T-helper 1 cell treated with Interleukin-12 subunit alpha and Interleukin-12 subunit beta and Interleukin-4 antibody, amounts not matched to agents 30 ng/mL and 1 ng/mL, for 36 hours (primary cell): ENCODE data around the gene ADGRD1. TPM values are rescaled to one million over a fixed set of nuclear protein-coding genes. Genes with fewer than 3 reads are reported as not detected.

ENCODE experiments used
- intact Hi-C: fragments of 100-400 bp; cut with micrococcal nuclease; formaldehyde crosslinking; loops from one replicate; pipeline ENCODE4 v1.15.1; 2024
- total RNA-seq: library from RNA; stranded (reverse); gene quantifications from 2 replicates; pipeline ENCODE4 v1.2.3, GENCODE V29; 2022

ADGRD1 gene
- total RNA-seq, 1 donor from 2014 or later = 0.54 TPM

DNA sequence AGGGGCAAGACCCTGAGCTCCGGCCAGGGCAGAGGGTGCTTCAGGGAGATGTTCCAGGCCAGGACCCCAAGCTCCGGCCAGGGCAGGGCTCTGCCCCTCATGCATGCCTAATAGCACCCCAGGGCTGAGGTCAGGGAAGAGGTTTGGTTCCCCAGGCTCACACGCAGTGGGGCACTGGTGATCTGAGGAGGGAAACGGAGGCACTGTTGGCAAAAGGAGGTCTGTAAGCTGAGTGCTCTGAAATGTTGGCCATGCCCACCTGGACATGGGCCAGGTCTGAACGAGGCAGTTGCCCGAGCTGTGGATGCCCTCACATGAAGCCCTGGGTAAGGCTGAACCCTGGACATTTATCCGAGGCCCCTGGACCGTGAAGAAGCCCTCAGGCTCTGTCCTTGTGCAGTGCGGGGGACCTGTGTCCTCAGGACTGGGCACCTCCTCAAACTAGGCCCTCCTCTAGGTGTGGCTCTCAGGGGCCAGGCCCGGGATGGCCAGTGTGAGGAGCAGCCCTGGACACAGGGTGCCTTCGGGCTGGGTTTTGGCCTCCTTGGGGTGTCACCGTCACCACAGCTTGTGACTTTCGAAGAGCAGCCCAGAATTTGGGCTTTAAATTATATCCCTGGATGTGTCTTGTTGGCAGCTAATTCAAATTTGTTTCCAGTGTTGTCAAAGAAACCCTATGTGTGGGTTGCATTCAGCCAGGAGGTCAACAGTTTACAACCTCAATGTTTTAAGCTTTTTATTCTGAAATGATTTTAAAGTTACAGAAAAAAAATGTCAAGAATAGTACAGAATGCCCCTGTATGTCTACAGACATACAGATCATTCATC is 66.8 kb downstream of the ADGRD1 start:
- intact Hi-C loops = no loop called here

- intact Hi-C loops = no loop called here
Observed at GRCh38 chr12:131021154-131021541, 67.4 kb downstream of the ADGRD1 start.

GRCh38 chr12:131024026-131024425 is 70.3 kb downstream of the ADGRD1 start:
- intact Hi-C loops = no loop called here

DNA sequence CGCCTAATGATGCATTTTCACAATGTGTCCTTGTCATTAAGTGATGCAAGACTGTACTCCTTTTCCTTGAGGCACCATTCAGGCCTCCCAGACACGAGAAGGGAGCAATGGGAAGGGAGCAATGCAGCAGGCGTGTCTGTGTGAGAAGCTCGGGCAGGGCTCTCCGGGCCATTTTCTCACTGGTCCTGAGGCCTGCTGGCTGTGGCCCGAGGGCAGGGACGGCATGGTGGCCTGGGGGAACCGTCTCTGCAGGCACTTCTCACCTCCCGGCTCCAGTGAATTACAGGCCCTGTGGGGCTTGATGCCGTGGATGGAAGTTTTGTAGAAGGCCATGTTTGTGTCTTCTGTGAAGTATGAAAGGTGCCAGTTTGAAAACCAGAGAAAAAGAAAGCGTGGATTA is 71.0 kb downstream of the ADGRD1 start:
- intact Hi-C loops = no loop called here

GRCh38 chr12:131025234-131025633 is 71.5 kb downstream of the ADGRD1 start:
- intact Hi-C loops = no loop called here

DNA sequence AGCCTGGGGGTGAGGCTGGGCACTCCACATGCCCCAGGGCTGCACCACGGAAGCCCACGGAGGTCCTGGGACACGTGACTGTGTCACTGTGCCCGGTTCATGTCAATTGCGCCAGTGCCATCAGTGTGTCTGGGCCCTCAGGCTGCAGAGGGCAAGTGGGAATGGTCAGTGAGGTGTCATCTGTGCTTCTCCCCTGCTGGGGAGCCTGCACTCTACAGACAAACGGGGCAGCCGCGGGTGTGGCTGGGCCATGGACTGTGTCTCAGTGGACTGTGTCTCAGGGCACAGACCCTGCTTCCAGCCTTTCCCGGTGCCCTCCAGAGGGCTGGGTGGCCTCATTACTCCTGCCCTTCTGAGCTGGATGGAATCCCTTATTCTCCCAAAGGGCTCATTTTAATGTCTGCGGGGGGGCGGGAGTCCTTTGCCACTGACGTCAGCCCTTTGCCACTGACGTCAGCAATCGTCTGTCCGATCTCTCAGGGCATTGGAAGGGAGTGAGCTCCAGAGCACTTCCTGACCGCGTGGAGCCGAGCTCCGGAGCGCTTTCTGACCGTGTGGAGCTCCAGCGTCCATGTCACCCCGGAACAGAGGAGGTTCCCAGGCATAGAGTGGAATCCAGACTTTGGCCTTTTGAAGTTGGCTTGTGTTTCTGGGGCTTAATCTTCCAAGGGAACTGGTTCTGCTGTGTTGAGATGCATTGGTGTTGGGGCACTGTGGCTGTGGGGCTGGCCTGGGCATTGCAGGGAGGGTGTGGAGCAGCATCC is 72.4 kb downstream of the ADGRD1 start:
- intact Hi-C loops = no loop called here

DNA sequence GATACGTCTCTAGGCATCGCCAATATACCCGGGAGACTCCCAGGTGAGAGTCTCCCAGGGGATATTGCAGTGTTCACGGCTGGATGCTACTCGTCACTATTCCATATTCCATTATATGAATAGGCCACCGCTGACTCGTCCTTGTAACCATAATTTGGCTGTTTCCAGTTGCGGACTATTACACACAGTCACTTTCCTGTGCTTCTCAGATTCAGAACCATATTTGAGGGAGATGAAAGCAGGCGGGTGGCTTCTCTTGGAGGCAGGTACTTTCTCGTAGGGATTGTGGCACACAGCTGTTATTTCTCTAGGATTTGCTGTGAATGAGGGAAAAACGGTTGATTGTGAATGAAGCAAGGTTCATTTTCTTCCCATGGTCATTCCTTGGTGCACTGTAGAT is 73.0 kb downstream of the ADGRD1 start:
- intact Hi-C loops = no loop called here

DNA sequence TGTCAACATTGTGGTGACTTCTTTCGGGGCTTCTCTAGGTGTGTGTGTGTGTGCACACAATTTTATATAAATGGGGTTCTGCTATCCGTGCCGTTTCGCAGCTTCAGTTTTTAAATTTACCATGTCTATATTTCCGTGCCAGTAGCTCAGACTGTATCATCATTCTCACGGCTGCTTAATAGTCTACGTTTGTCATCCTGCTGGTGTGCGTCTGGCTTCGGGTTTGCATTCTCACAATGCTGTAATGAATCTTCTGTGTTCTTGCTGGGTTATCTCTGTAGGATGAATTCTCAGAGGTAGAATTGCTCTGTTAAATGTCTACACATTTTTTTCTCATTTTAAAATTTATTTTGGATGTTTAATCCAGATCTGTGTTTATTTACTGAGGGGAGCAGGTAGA is 73.6 kb downstream of the ADGRD1 start:
- intact Hi-C loops = no loop called here

DNA sequence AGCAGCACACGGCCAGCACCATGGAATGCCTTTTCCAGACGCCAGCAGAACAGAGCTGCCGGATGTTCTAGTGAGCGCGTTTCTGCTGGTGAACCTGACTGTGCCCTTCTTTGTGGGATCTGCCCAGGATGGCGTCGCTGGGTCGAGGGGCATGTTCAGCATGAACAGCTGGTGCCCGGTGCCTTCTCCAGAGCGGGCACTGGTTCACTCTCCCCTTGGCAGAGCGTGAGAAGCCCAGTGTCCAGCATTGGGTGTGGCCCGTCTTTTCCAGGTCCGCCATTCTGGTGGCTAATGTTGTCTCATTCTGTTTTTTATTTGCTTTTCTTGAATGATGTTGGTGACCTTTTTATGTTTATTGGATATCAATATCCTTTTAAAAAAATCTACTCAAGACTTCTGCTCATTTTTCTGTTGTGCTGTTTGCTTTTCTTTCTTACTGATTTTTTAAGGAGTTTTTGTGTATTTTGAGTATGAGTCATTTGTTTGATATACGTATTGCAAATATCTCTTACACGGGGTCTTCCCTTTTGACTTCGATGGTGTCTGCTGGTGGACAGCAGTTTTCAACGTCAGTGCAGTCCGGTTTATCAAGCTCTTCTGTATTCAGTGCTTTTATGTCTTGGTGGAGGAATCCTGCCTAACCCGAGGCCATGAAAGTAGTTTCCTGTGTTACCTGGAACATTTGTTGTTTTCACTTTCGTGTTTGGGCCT is 74.3 kb downstream of the ADGRD1 start:
- intact Hi-C loops = no loop called here

DNA sequence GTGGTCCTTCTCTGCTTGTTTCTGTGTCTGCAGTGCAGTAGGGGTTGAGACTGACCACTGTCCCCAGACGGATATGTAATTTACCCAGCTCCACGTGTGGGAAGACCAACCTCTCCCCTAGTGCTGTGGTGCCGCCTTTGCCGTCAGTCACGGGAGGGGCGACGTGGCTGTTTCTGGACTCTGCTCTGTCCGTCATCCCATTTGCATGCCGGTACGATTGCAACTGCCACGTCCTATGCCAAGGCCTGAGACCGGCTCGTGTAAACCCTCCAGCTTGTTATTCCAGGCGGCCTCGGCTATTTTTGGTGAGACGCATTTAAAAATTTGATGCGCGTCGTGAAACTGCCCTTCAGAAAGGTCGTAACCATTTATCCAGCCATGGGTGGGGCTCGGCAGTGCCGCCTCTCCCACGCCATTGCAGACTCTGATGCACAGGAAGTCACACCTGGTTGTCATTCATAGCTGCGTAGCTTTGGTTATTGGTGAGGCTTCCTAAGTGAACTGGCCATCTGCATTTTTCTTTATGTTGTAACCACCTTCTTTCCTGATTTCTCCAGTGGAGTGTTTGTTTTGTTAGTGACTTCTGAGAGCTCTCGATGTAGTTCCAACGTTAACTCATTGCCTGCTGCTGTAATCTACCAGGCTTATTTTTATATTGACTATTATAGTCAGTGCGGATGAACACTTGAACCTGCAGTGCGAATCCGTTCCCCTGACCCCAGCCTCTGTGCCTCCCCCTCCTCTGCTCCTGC is 75.1 kb downstream of the ADGRD1 start:
- intact Hi-C loops = no loop called here

DNA sequence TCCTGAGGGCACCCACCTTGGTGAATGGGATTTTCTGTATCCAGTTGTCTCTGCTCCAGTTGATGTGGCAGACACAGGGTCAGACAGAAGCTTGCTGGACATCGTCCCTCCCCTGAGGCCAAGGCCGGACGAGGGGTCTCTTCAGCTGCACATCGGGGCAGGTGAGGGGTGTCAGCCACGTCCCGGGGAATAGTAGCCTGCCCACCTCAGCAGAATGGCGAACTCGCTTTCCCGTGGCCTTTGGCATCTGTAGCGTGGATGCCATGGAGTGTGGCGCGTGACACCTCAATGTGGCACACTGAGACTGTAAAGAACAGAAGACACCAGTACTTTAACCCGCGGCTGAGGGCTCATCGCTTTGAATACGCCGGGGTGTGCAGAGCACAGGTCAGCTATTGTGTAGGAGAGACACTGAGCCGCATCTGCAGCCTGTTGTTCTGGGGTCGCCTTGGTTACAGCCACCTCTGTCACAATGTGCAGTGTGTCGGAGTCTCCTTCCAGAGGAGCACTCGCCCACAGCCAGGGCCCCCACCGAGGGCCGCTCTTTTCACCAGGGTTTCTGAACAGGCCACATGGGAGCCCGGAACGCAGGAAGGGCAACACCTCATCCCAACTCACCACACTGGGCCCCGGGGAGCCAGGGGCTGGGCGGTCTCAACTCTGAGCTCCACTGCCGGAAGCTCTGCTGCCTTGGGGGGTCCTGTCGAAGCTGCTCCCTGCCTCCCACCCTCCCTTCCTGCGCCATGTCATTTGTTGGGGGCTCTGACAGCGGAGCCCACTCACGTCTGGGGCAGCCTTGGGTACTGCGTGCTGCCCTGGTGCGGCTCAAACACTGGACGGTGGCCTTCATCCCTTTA is 77.0 kb downstream of the ADGRD1 start:
- intact Hi-C loops = no loop called here

DNA sequence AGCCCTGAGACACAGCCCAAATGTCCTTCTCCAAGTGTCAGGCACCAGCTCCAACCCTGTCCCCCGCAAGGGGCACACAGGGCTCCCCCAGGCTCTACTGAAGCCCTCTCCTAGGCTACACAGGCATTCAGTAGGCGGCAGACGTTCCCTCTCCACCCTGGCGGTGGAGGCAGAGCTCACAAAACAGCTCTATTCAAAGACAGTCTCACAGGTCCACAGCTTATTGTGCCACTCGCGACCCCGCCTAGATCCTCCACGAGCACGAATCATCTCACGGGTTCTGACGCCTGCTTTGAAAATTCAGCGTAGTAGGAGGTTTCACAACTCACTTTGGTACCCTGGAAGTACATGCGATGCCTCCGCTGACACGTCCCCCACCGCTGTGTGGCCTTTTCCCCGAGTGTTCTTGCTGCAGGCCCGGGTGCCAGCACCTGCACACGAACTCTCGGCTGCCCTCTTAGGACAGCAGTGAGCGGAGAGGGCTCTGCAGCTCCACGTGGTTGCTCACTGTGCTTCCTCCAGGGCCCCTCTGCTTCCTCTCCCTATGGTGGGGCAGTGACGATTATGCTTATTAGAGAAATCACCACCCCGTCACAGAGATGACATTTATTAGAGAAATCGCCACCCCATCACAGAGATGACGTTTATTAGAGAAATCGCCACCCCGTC is 78.5 kb downstream of the ADGRD1 start:
- intact Hi-C loops = no loop called here

- intact Hi-C loops = no loop called here
Observed at GRCh38 chr12:131033486-131033885, 79.8 kb downstream of the ADGRD1 start.

DNA sequence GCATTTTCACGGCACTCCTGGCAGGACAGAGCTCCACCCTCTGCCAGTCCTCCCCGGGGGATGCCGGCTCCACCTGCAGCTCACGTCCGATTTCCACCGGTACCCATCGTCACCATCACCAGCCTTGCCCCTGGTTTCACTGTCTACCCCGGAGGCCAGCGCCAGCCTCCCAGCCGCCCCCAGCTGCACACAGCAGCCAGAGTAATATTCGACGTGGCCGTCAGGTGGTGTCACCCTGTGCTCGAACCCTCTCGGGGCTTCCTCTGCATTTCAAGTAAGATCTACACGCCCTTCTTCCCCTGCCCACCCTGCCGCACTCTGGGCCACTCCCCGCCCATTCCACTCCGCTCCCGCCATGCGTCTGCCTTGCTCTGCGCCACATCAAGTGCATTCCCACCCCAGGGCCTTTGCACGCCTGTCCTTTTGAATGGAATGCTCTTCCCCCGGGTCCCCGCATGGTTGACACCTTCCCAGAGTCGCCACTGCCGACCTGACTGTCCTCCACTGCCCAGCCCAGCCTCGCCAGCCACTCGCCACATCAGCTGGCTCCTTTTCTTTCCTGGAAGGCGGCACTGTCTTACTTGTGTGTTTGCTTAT is 80.3 kb downstream of the ADGRD1 start:
- intact Hi-C loops = no loop called here

GRCh38 chr12:131034631-131035244 is 81.0 kb downstream of the ADGRD1 start:
- intact Hi-C loops = no loop called here

DNA sequence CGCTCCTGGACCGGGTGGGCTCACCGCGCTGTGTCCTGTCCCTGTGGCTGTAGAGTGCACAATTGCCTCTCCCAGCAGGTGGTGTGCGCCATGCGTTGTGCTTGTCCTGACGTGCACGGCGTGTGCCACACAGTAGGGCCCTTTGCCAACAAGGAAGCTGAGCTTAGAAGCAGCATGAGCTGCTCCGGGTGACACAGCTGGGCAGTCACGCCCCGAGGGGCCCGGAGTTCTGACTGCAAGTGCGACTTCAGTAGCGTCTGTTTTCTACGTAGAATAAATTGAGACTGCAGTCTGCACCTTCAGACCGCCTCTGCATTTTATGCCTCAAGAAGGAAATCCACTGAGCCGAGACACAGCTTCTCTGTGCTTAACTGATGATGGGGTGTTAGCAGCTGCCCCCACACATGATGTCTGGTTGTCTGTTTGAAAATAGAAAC is 81.6 kb downstream of the ADGRD1 start:
- intact Hi-C loops = no loop called here

DNA sequence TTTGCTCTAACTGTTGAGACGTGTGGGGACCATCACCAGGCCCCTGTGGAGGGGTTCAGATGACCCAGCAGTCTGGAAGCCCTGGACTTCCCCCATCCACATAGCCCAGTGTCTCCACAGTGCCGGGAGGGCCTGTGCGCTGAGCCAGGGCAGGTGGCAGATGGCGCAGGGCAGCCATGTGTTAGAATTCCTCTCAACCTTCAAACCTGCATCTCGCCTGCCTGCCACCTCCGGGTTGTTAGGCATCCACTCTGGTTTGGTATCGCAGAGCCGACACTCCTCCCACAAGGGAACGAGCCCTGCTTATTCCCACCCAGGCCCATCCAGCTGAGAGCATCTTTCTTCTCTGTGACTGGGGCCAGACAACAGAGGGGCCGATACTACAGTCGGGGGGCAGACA is 84.5 kb downstream of the ADGRD1 start:
- intact Hi-C loops = no loop called here

- intact Hi-C loops = no loop called here
Observed at GRCh38 chr12:131038961-131039950, 85.5 kb downstream of the ADGRD1 start.
